Stomach (tissue), 4 donors: ENCODE measurements around the gene C1orf21.

Experiments used
- CTCF ChIP-seq, 7 experiments: fragments of 450-650 bp in 4 of 7; fragments of 200-600 bp in 3 of 7; sonication (generic) in 3 of 7; IDR thresholded peaks; one replicate each; pipeline ENCODE4 v1.5.1; 2016 to 2019; ENCODE audit warnings: antibody characterized with exemption in 7 of 7, control low read depth in 2 of 7, mild to moderate bottlenecking in 1 of 7
- EP300 ChIP-seq: sonication (generic); formaldehyde crosslinking; IDR thresholded peaks from one replicate; pipeline ENCODE4 v1.6.1; 2017; ENCODE audit warnings: antibody characterized with exemption
- POLR2A ChIP-seq, 4 donors: fragments of 450-650 bp; IDR thresholded peaks; one replicate each; pipeline ENCODE4 v1.6.1; 2016; ENCODE audit warnings: antibody characterized with exemption in 4 of 4, control low read depth in 2 of 4, mild to moderate bottlenecking in 1 of 4, moderate library complexity in 1 of 4

GRCh38 chr1:184433956-184434502 lies 47.2 kb downstream of the C1orf21 start:
- no peak for TF ChIP-seq CTCF (IDR thresholded peaks at IDR 0.05)
- no peak for TF ChIP-seq POLR2A (IDR thresholded peaks at IDR 0.05)
- TF ChIP-seq EP300: no peak
